T47D (cell line): ENCODE results near the gene EMP1.

Experiments used
- DNase-seq, 2 experiments: peaks; one replicate each; pipeline versions ENCODE4 v3.0.0 to v3.0.0-alpha.2; 2011 to 2012; ENCODE audit warnings: low read depth in 1 of 2, low spot score in 1 of 2
- JUND ChIP-seq: IDR thresholded peaks from 2 replicates; pipeline ENCODE4 v1.6.1; 2012; ENCODE audit warnings: low read depth
- in situ Hi-C: cut with HindIII; loops from 2 replicates; pipeline ENCODE4 v1.10.0; 2016; ENCODE audit warnings: low sequenced_read_pairs, low pct_unique_long_range_greater_than_20kb

The EMP1 gene

DNA sequence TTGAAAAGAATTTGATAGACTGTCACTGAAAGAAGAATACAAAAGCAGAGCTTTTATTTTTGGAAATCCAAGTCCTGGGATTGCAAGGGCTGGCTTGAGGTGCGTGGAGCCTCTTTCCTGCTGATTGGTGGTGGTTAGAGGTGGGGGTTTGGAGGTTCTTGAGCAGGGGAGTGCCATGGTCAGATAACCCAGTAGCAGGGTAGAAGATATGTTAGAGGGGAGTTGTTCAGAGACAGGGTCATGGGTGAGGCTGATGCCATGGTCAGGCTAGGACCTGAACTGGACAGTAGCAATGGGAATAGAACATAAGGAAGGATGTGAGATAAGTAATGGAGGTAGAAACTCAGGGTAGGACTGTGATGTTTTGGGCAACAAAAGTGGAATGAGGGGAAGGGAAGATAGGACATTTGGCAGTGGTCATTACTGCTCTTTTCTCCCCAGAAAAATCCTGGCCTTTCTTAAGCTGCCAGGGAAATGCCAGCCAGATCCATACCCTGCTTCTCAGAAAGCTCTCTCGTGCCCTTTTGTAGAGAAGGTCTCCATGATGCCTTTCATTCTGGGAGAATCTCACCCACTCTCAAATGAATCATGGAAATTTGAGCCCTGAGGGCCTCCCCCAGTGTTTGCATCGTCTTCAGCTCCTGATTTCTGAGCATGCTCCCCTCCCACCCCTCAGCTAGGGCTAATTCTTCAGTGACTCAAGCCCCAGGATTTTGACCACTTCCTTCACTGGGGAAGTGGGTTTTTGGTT lies 9.5 kb downstream of the EMP1 start:
- TF ChIP-seq JUND, result no peak
- in situ Hi-C loops, result no loop called here
- DNase-seq, result no peak

DNA sequence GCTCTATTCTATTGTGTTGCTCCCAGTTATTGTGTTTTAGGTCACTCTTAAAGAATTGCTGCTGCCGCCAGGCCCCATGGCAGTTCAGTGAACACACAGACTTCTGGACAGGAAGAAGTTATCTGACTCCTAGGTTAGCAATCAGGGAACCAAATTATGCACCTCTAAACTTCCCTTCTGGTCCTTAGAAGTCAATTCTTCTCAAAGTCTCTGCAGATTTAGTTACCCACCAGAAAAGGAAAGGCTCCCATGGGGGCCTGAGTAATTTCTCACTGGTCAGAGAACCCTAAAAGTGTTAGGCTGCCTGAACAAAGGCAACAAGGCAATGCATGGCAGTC lies 10.0 kb downstream of the EMP1 start:
- DNase-seq, result no peak
- in situ Hi-C loops, result no loop called here
- TF ChIP-seq JUND, result no peak

- TF ChIP-seq JUND, result no peak
- in situ Hi-C loops, result no loop called here
- no peak for DNase-seq
These were observed 12.3 kb downstream of the EMP1 start for GRCh38 chr12:13208533-13209435.

GRCh38 chr12:13209436-13210235 lies 13.1 kb downstream of the EMP1 start:
- in situ Hi-C loops, result no loop called here
- no peak for DNase-seq
- no peak for TF ChIP-seq JUND

DNA sequence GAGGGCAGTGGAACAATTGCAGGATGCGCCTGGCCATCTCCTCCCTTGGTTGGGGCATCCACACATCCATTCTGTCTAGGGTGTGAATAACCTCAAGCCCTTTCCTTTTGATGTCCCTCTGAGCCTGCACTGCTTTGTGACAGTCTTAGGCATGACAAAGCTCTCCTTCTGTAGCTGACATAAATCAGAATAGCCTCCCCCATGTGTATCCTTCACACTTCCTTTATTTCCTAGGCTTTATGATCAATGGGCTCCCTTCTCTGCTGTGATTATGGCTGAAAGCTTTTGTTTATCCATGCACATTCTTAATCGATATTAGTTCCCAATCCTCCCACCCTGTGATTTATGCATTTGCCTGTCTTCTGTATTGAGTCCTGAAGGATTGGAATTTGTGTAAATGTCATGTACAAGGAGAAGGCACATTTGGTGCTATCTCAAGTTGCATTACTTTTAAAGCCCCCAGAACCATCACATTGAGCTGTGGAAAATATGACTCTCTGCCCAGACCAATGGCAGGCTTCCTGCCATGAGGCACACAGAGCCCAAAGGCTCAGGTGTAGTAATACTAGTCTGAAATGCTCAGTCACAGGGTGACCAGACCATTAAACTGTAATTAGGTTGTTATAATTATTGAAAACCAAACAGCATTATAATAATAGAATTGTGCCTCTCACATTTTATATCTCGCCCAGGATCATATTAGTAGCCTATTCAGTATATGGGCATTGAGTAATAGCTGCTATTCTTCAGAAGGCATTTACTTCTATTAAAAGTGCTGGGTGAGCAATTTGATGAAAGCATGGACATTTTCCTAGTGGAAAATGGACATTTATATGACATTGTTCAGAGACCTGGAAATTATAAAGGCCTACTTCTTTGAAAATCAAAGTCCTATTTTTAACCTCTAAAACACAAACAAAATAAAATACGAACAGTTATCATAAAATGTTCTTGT lies 14.0 kb downstream of the EMP1 start:
- in situ Hi-C loops, result no loop called here
- no peak for TF ChIP-seq JUND
- DNase-seq, result no peak

DNA sequence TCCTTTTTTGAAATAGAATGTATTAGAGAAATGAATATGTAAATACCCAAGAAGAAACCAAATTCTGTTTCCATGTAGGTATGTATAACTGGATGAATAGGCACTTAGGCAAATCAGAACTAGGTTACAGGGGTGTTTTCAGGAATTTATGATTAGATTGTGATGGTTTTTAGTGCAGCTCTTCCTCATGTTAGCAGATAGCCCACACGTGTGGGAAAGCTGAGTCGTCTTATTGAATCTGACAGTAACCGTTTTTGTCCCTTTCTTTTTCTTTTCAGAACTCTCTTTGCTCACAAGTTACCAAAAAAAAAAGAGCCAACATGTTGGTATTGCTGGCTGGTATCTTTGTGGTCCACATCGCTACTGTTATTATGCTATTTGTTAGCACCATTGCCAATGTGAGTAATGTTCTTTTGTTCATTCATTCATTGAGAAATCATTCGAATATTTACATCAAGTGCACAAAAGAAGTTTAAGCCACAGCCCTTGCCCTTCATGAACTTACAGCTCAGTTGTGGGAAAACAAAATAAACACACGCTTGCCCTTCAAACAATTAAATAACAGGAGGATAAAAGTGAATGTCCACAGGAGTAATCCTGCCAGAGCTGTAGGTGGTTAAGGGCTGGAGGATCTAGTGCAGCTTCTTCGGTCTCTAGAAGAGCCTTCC lies 14.8 kb downstream of the EMP1 start:
- in situ Hi-C loops, result no loop called here
- TF ChIP-seq JUND, result no peak

GRCh38 chr12:13211859-13212664 lies 15.5 kb downstream of the EMP1 start:
- no peak for TF ChIP-seq JUND
- peak in 1 of 2 experiments; percentile 61 for DNase-seq
- in situ Hi-C loops, result no loop called here

More for the DNA sequence above, 14.8 kb downstream of the EMP1 start:
- no peak for DNase-seq

- no peak for TF ChIP-seq JUND
- in situ Hi-C loops, result no loop called here
These were observed 18.5 kb downstream of the EMP1 start for GRCh38 chr12:13215056-13215455.

GRCh38 chr12:13218641-13219040 lies 22.1 kb downstream of the EMP1 start:
- in situ Hi-C loops, result no loop called here
- TF ChIP-seq JUND, result no peak
- DNase-seq, result no peak

More at GRCh38 chr12:13215056-13215455, 18.5 kb downstream of the EMP1 start:
- DNase-seq, result no peak

GRCh38 chr12:13219320-13219719 lies 22.8 kb downstream of the EMP1 start:
- in situ Hi-C loops, result no loop called here
- TF ChIP-seq JUND, result no peak
- no peak for DNase-seq
